ENCODE measurements around the gene PTRH2. TPM values are rescaled to one million over a fixed set of nuclear protein-coding genes. Genes with fewer than 3 reads are reported as not detected.

PTRH2 gene
- total and polyA plus RNA-seq, 2 of the 8 experiments (the other 6 are each of a cell fraction or from before 2014, with no cell fraction given), result 39.4 to 43.2 TPM

GRCh38 chr17:59699786-59700185 is 7.4 kb downstream of the PTRH2 start:
- no peaks in the 10 kb centered on the region for H3K9me3 ChIP-seq (ENCODE audit: insufficient read depth in 2 of 2, low read depth in 1 of 2, low read length in 1 of 2)
- no peaks in the 10 kb centered on the region for H3K27me3 ChIP-seq (replicated peaks in 1 of 4; ENCODE audit: control insufficient read depth in 3 of 4, extremely low read depth in 1 of 4, insufficient read depth in 3 of 4, low read length in 3 of 4)
- no peak overlapping the region for H3K56ac ChIP-seq (replicated peaks; ENCODE audit: insufficient read length, low read depth, low read length)
- H2AFZ ChIP-seq (ENCODE audit: low read length), result no peak overlapping the region
- FAIRE-seq (no peak), DNase-seq (ENCODE audit: low read depth in 1 of 2, low spot score in 2 of 2) (no peak)
- no peak overlapping the region for H3K4me3 ChIP-seq (ENCODE audit: extremely low read depth in 1 of 4, insufficient read depth in 2 of 4, low read depth in 3 of 4, low read length in 4 of 4)
- H3K23me2 ChIP-seq (ENCODE audit: low read depth, low read length), result no peaks in the 10 kb centered on the region
- ChIA-PET CTCF (ENCODE audit: partially characterized antibody) (no interaction called here), POLR2A (ENCODE audit: partially characterized antibody) (interaction anchor here (1.2 to 1.5 kb wide), 2 partner anchors 12 to 340 kb away, joined by 3 read pairs; no protein-coding TSS in a partner anchor)
- H4K91ac ChIP-seq (replicated peaks; ENCODE audit: insufficient read length, low read length), result no peak overlapping the region
- TF ChIP-seq BACH1 (IDR thresholded peaks at IDR 0.05; ENCODE audit: low read length), result no peak
- H3K36me3 ChIP-seq (ENCODE audit: control insufficient read depth in 2 of 4, insufficient read depth in 4 of 4, low read length in 3 of 4), result peaks cover 9 to 59% (median 39%) of the 10 kb centered on the region in 4 experiments; a peak in 7 of 8 replicates
- no peak overlapping the region for H3K4ac ChIP-seq (replicated peaks; ENCODE audit: insufficient read length, low read depth, low read length)
- H3K23ac ChIP-seq (ENCODE audit: insufficient read length), result no peak overlapping the region
- H2BK15ac ChIP-seq (ENCODE audit: low read length), result no peak overlapping the region
- H2AK5ac ChIP-seq (ENCODE audit: low read depth, low read length), result no peak overlapping the region
- no peak overlapping the region for H2BK5ac ChIP-seq (ENCODE audit: low read depth, low read length)
- peaks cover 33 to 95% of the 10 kb centered on the region in 2 experiments for H3K79me2 ChIP-seq (ENCODE audit: control insufficient read depth in 1 of 2, insufficient read depth in 2 of 2, low read length in 2 of 2)
- H3K79me1 ChIP-seq (ENCODE audit: low read depth, low read length), result peaks cover 6% of the 10 kb centered on the region
- no peak overlapping the region for H3K18ac ChIP-seq (ENCODE audit: extremely low read depth, low read length)
- H3K4me1 ChIP-seq (replicated peaks in 1 of 4; ENCODE audit: control insufficient read depth in 3 of 4, insufficient read depth in 4 of 4, low read length in 3 of 4), result peaks cover 0 to 3% (median 0%) of the 10 kb centered on the region in 4 experiments; a peak in 2 of 7 replicates
- H4K20me1 ChIP-seq (replicated peaks in 1 of 2; ENCODE audit: control insufficient read depth in 1 of 2, insufficient read depth in 2 of 2, low read length in 2 of 2), result peaks cover 27 to 37% of the 10 kb centered on the region in 2 experiments
- H2BK20ac ChIP-seq (ENCODE audit: low read length), result no peak overlapping the region
- no peak overlapping the region for H4K5ac ChIP-seq (ENCODE audit: insufficient read length, low read depth, low read length)
- no peak overlapping the region for H2BK12ac ChIP-seq (ENCODE audit: low read depth, low read length)
- H2BK120ac ChIP-seq (replicated peaks; ENCODE audit: low read depth, low read length), result no peak overlapping the region
- H3K14ac ChIP-seq (ENCODE audit: insufficient read length), result no peak overlapping the region
- no peak overlapping the region for H4K8ac ChIP-seq (ENCODE audit: extremely low read depth, insufficient read depth, low read length)
- H3K4me2 ChIP-seq (ENCODE audit: insufficient read depth in 1 of 2, low read depth in 2 of 2, low read length in 2 of 2), result no peak overlapping the region
- H3K27ac ChIP-seq (ENCODE audit: low read depth, low read length), result no peak overlapping the region; the same call in 1 of the 2 replicates
- WGBS, 2 experiments (ENCODE audit: extremely low coverage in 1 of 2, insufficient coverage in 1 of 2, insufficient read length in 1 of 2, insufficient replicate concordance in 2 of 2, low coverage in 1 of 2, low lambda C conversion rate in 2 of 2, missing lambda C conversion rate in 1 of 2), result 97% methylated on average over 6 of the region's 6 CpGs; no CpG with 5 or more reads in 1 of the 2 experiments
- H3K9ac ChIP-seq (replicated peaks in 1 of 4; ENCODE audit: extremely low read depth in 1 of 4, low read depth in 3 of 4, low read length in 3 of 4), result no peak overlapping the region

Measured in H1 (cell line).